Gastroesophageal sphincter (tissue), 4 donors: Measurements from ENCODE around the gene CCHCR1. TPM values are rescaled to one million over a fixed set of nuclear protein-coding genes. Genes with fewer than 3 reads are reported as not detected.
A peak's percentile ranks its signal among the peaks of the same experiment; 100 is the strongest.

Source experiments
- ATAC-seq: fragments of 150-250 bp; one replicate; pipeline ENCODE4 v1.9.1; 2016; ENCODE audit warnings: mild to moderate bottlenecking, moderate library complexity
- H3K27ac ChIP-seq, 4 donors: fragments of 200-600 bp; sonication (generic) in 3 of 4; 1 replicate in 3 of 4; 2 replicates in 1 of 4; pipeline ENCODE4 v1.5.1; 2016 to 2019
- H3K27me3 ChIP-seq: fragments of 200-600 bp; sonication (generic); one replicate; pipeline ENCODE4 v1.5.1; 2019
- H3K36me3 ChIP-seq, 2 donors: fragments of 200-600 bp; sonication (generic); one replicate each; pipeline ENCODE4 v1.5.1; 2019; ENCODE audit warnings: control low read depth in 1 of 2
- H3K4me1 ChIP-seq, 3 donors: fragments of 200-600 bp; sonication (generic); 1 replicate in 2 of 3; 2 replicates in 1 of 3; pipeline ENCODE4 v1.5.1; 2016 to 2019; ENCODE audit warnings: control low read depth in 2 of 3
- H3K4me3 ChIP-seq, 2 donors: fragments of 200-600 bp; sonication (generic); one replicate each; pipeline ENCODE4 v1.5.1; 2019; ENCODE audit warnings: mild to moderate bottlenecking in 1 of 2, moderate library complexity in 1 of 2
- H3K9me3 ChIP-seq, 3 donors: fragments of 200-600 bp; sonication (generic); one replicate each; pipeline ENCODE4 v1.5.1; 2017 to 2019; ENCODE audit warnings: control low read depth in 2 of 3
- EP300 ChIP-seq: sonication (generic); formaldehyde crosslinking; IDR thresholded peaks from one replicate; pipeline ENCODE4 v1.6.1; 2017; ENCODE audit warnings: antibody characterized with exemption, mild to moderate bottlenecking
- POLR2A ChIP-seq, 2 donors: fragments of 450-650 bp; IDR thresholded peaks; one replicate each; pipeline ENCODE4 v1.6.1; 2017; ENCODE audit warnings: antibody characterized with exemption in 2 of 2, mild to moderate bottlenecking in 2 of 2, moderate library complexity in 1 of 2
- POLR2AphosphoS5 ChIP-seq: sonication (generic); formaldehyde crosslinking; IDR thresholded peaks from one replicate; pipeline ENCODE4 v1.6.1; 2017; ENCODE audit warnings: antibody characterized with exemption
- WGBS, 2 donors: methylation state at CpG; one replicate each; pipeline ENCODE4 v1.1.5; 2018; ENCODE audit warnings: low coverage in 1 of 2; 5-methylcytosine and 5-hydroxymethylcytosine counted together
- total RNA-seq, 4 donors: library from RNA; depleted of rRNA; stranded (reverse); fragments of >200 nt; gene quantifications; one replicate each; pipeline ENCODE4 v1.1.0, GENCODE V29; 2016
- TF ChIP-seq, protein P1 (sequence below), 4 experiments: fragments of 200-600 bp in 2 of 4; fragments of 450-650 bp in 2 of 4; sonication (generic) in 1 of 4; IDR thresholded peaks; one replicate each; pipeline ENCODE4 v1.5.1; 2017 to 2019; ENCODE audit warnings: antibody characterized with exemption in 4 of 4, mild to moderate bottlenecking in 2 of 4, moderate library complexity in 2 of 4

Gene CCHCR1
- total RNA-seq, 4 donors from 2014 or later: 8.2 to 15.6 (median 11.5) TPM

GRCh38 chr6:31179896-31180295 is 22.3 kb upstream of the CCHCR1 start:
- Histone ChIP-seq H3K36me3 (no peaks in the 10 kb centered on the region), H3K9me3 (no peaks in the 10 kb centered on the region), H3K27me3 (no peaks in the 10 kb centered on the region), H3K4me1 (no peaks in the 10 kb centered on the region), H3K4me3 (peak overlapping the region; percentile 33 to 37), H3K27ac (peak overlapping the region in 1 of 4 donors; percentile 59)
- no peak for TF ChIP-seq POLR2AphosphoS5
- no peak for TF ChIP-seq POLR2A (IDR thresholded peaks at IDR 0.05)
- TF ChIP-seq EP300: no peak
- TF ChIP-seq, protein P1, sequence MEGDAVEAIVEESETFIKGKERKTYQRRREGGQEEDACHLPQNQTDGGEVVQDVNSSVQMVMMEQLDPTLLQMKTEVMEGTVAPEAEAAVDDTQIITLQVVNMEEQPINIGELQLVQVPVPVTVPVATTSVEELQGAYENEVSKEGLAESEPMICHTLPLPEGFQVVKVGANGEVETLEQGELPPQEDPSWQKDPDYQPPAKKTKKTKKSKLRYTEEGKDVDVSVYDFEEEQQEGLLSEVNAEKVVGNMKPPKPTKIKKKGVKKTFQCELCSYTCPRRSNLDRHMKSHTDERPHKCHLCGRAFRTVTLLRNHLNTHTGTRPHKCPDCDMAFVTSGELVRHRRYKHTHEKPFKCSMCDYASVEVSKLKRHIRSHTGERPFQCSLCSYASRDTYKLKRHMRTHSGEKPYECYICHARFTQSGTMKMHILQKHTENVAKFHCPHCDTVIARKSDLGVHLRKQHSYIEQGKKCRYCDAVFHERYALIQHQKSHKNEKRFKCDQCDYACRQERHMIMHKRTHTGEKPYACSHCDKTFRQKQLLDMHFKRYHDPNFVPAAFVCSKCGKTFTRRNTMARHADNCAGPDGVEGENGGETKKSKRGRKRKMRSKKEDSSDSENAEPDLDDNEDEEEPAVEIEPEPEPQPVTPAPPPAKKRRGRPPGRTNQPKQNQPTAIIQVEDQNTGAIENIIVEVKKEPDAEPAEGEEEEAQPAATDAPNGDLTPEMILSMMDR (IDR thresholded peaks at IDR 0.05): no peak
- 92 to 93% methylated on average over 5 to 8 of the region's 8 CpGs for WGBS, 2 donors
- ATAC-seq: no peak

GRCh38 chr6:31179042-31179386 is 21.4 kb upstream of the CCHCR1 start:
- 41 to 66% methylated on average over 3 to 4 of the region's 4 CpGs for WGBS, 2 donors

GRCh38 chr6:31178143-31179041 is 20.8 kb upstream of the CCHCR1 start:
- Histone ChIP-seq H3K27me3 (no peaks in the 10 kb centered on the region), H3K4me1 (no peaks in the 10 kb centered on the region), H3K9me3 (no peaks in the 10 kb centered on the region), H3K27ac (no peak overlapping the region), H3K4me3 (no peak overlapping the region), H3K36me3 (no peaks in the 10 kb centered on the region)
- WGBS, 2 donors: 54 to 57% methylated on average over 8 of the region's 8 CpGs
- TF ChIP-seq EP300 (no peak), POLR2A (IDR thresholded peaks at IDR 0.05) (no peak), POLR2AphosphoS5 (no peak)
- TF ChIP-seq, protein P1 (IDR thresholded peaks at IDR 0.05): no peak
- ATAC-seq: no peak

More at GRCh38 chr6:31179042-31179386, 21.4 kb upstream of the CCHCR1 start:
- Histone ChIP-seq H3K9me3 (no peaks in the 10 kb centered on the region), H3K27me3 (no peaks in the 10 kb centered on the region), H3K36me3 (no peaks in the 10 kb centered on the region), H3K4me1 (no peaks in the 10 kb centered on the region), H3K27ac (no peak overlapping the region), H3K4me3 (no peak overlapping the region)
- no peak for ATAC-seq
- no peak for TF ChIP-seq EP300
- TF ChIP-seq POLR2A (IDR thresholded peaks at IDR 0.05): no peak
- TF ChIP-seq POLR2AphosphoS5: no peak
- TF ChIP-seq, protein P1 (IDR thresholded peaks at IDR 0.05): no peak

- Histone ChIP-seq H3K36me3 (no peaks in the 10 kb centered on the region), H3K27me3 (peaks cover 11% of the 10 kb centered on the region), H3K9me3 (no peaks in the 10 kb centered on the region), H3K4me1 (no peaks in the 10 kb centered on the region), H3K4me3 (no peak overlapping the region), H3K27ac (no peak overlapping the region)
- WGBS, 2 donors: 25 to 71% methylated on average over 2 to 3 of the region's 3 CpGs
- ATAC-seq: no peak
- TF ChIP-seq, protein P1 (IDR thresholded peaks at IDR 0.05): no peak
- TF ChIP-seq POLR2AphosphoS5: no peak
- no peak for TF ChIP-seq POLR2A (IDR thresholded peaks at IDR 0.05)
- no peak for TF ChIP-seq EP300
Observed at GRCh38 chr6:31175971-31176370, 18.4 kb upstream of the CCHCR1 start.

- Histone ChIP-seq H3K4me1 (no peaks in the 10 kb centered on the region), H3K36me3 (no peaks in the 10 kb centered on the region), H3K9me3 (no peaks in the 10 kb centered on the region), H3K4me3 (no peak overlapping the region), H3K27ac (no peak overlapping the region), H3K27me3 (peaks cover 12% of the 10 kb centered on the region)
- ATAC-seq: no peak
- 90% methylated on average over 2 of the region's 5 CpGs; no CpG with 5 or more reads in 1 of the 2 donors for WGBS, 2 donors
- TF ChIP-seq EP300 (no peak), POLR2A (IDR thresholded peaks at IDR 0.05) (no peak), POLR2AphosphoS5 (no peak)
- TF ChIP-seq, protein P1 (IDR thresholded peaks at IDR 0.05): no peak
Observed at GRCh38 chr6:31174378-31174777, 16.8 kb upstream of the CCHCR1 start.
